NCI-H82 treated with DMSO at 0.1 percent for 48 hours (cell line): ENCODE measurements around the gene OSBPL5.
"Not testable (repeated sequence)": the region's sequence is repeated elsewhere in the genome, so short reads cannot be mapped to it uniquely, and the experiment has no call there.

ENCODE experiments used
- DNase-seq: peaks from one replicate; lab custom pipeline; 2025; ENCODE audit not compliant: unreplicated experiment; lab: John Stamatoyannopoulos, UW

OSBPL5 gene

GRCh38 chr11:3123761-3124733, 41.1 kb downstream of the OSBPL5 start:
- no peak for DNase-seq

GRCh38 chr11:3123305-3123704, 41.8 kb downstream of the OSBPL5 start:
- no peak for DNase-seq

GRCh38 chr11:3122775-3123201, 42.3 kb downstream of the OSBPL5 start:
- DNase-seq = no peak

GRCh38 chr11:3121931-3122774, 43.0 kb downstream of the OSBPL5 start:
- no peak for DNase-seq

GRCh38 chr11:3121416-3121815, 43.7 kb downstream of the OSBPL5 start:
- DNase-seq = no peak

GRCh38 chr11:3120071-3120792, 44.9 kb downstream of the OSBPL5 start:
- DNase-seq = no peak

- DNase-seq = no peak
Measured at GRCh38 chr11:3119141-3119821, 45.8 kb downstream of the OSBPL5 start.

GRCh38 chr11:3115321-3115720, 49.8 kb downstream of the OSBPL5 start:
- no peak for DNase-seq

- not testable (repeated sequence) for DNase-seq
Measured at GRCh38 chr11:3113661-3114060, 51.4 kb downstream of the OSBPL5 start.

- no peak for DNase-seq
Measured at GRCh38 chr11:3111919-3112690, 53.0 kb downstream of the OSBPL5 start.

- DNase-seq = no peak
Measured at GRCh38 chr11:3111466-3111865, 53.6 kb downstream of the OSBPL5 start.

- DNase-seq = no peak
Measured at GRCh38 chr11:3109921-3110706, 55.0 kb downstream of the OSBPL5 start.

- no peak for DNase-seq
Measured at GRCh38 chr11:3109434-3109833, 55.7 kb downstream of the OSBPL5 start.

- no peak for DNase-seq
Measured at GRCh38 chr11:3108183-3108721, 56.9 kb downstream of the OSBPL5 start.

GRCh38 chr11:3107608-3108182, 57.4 kb downstream of the OSBPL5 start:
- DNase-seq = no peak

- no peak for DNase-seq
Measured at GRCh38 chr11:3106736-3107524, 58.2 kb downstream of the OSBPL5 start.
